ENCODE measurements around the gene TSC22D1.

DNA sequence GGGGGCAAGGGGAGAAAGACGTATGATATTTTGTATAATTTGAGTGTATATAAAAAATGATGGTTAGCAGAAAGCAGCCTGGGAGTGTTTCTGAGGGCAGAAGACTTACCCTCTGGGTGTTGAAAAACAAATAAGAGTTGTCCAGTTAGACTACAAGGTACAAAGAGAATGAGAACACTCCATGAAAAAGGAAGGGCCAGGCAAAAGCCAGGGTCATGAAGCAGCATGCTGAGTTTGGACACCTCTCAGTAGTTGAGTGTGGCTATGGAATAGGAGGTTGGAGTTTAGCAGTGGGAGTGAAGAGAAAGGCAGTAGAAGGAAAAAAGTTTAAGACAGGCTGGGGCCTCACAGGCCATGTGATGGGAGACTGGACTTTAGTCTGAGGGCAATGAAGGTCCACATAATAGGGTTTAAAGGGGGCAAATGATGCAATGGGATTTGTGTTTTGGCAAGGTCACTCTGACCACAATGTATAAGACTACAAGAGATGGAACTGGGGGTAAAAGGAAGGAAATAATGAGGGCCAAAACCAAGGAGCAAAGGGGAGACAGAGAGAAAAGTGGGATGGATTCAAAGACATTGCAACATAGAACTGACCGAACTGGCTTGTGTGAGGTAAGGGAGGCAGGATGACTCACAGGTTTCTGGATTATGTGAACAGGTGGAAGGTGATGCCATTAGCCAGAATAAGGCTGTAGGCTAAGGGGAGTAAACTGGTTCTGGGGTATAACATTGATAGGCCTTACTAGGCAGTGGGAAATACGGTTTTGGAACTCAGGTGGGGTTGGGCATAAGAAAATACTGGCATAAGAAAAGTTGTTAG lies 125.9 kb downstream of the TSC22D1 start:
- TF ChIP-seq CTCF (IDR thresholded peaks at IDR 0.05) (no peak), POLR2A (IDR thresholded peaks at IDR 0.05) (no peak)

Data from Peyer's patch (tissue), 4 donors.